Measurements from ENCODE around the gene XRCC5. TPM values are rescaled to one million over a fixed set of nuclear protein-coding genes. Genes with fewer than 3 reads are reported as not detected.

The XRCC5 gene
- total RNA-seq, 1 experiment from 2014 or later = 618 TPM

GRCh38 chr2:216181351-216181750, 72.2 kb downstream of the XRCC5 start:
- Histone ChIP-seq H3K27me3 (ENCODE audit: insufficient read depth, low read length) (no peaks in the 10 kb centered on the region), H3K4me2 (ENCODE audit: insufficient read depth, insufficient read length, low read length) (no peak overlapping the region), H3K79me1 (ENCODE audit: insufficient read depth, low read depth, low read length, poor library complexity, severe bottlenecking) (no peaks in the 10 kb centered on the region), H4K5ac (ENCODE audit: insufficient read length, low read depth, low read length) (no peak overlapping the region), H2BK12ac (ENCODE audit: insufficient read length, low read depth, low read length) (no peak overlapping the region), H4K20me1 (ENCODE audit: control insufficient read depth, insufficient read depth, insufficient read length) (no peaks in the 10 kb centered on the region), H3K27ac (ENCODE audit: insufficient read length, low read depth, low read length) (no peak overlapping the region), H3K56ac (ENCODE audit: insufficient read length, low read depth, low read length) (no peak overlapping the region), H3K4ac (ENCODE audit: low read depth, low read length) (no peak overlapping the region), H4K8ac (replicated peaks; ENCODE audit: insufficient read length, low read depth, low read length) (no peak overlapping the region), H3K14ac (ENCODE audit: insufficient read depth, low read length) (no peak overlapping the region), H3K79me2 (ENCODE audit: insufficient read depth, low read length) (peaks cover 1% of the 10 kb centered on the region; the same call in 1 of the 2 replicates), H2AFZ (ENCODE audit: low read length) (no peak overlapping the region), H2AK5ac (ENCODE audit: insufficient read length, low read length) (no peak overlapping the region), H2BK5ac (ENCODE audit: insufficient read length, low read length) (no peak overlapping the region), H3K18ac (ENCODE audit: insufficient read length, low read depth, low read length) (no peak overlapping the region), H3K23ac (ENCODE audit: insufficient read length, low read depth, low read length) (no peak overlapping the region), H2BK120ac (ENCODE audit: low read depth, low read length, poor library complexity, severe bottlenecking) (no peak overlapping the region), H4K91ac (ENCODE audit: insufficient read length, low read depth, low read length) (no peak overlapping the region), H3K23me2 (ENCODE audit: insufficient read length, low read depth, low read length, poor library complexity, severe bottlenecking) (no peaks in the 10 kb centered on the region), H3K4me1 (ENCODE audit: insufficient read depth, low read length) (no peaks in the 10 kb centered on the region), H3K9me3 (ENCODE audit: control insufficient read depth, low read depth, low read length) (no peaks in the 10 kb centered on the region), H2BK20ac (ENCODE audit: low read depth, low read length, poor library complexity, severe bottlenecking) (no peak overlapping the region), H3K9ac (ENCODE audit: extremely low read depth, insufficient read length, low read length) (no peak overlapping the region), H2BK15ac (ENCODE audit: low read depth, low read length) (no peak overlapping the region), H3T11ph (ENCODE audit: low read length) (no peak overlapping the region)
- peaks cover 15 to 74% (median 48%) of the 10 kb centered on the region in 3 experiments for H3K36me3 Mint-ChIP-seq (ENCODE audit: insufficient read depth in 1 of 3, low read depth in 3 of 3)
- no CpG with 5 or more reads among the region's 6 CpGs for WGBS (ENCODE audit: extremely low coverage, insufficient read length, low lambda C conversion rate)
- H3K4me1 Mint-ChIP-seq = peaks cover 51 to 74% of the 10 kb centered on the region in 2 experiments
- peak overlapping the region in 1 of 3 experiments; percentile 72; a peak in 2 of 7 replicates for H3K27ac Mint-ChIP-seq
- no peaks in the 10 kb centered on the region for H3K9me3 Mint-ChIP-seq
- TF ChIP-seq CTCF (conservative IDR thresholded peaks at IDR 0.05) = no peak
- no peak overlapping the region for H3K4me3 Mint-ChIP-seq
- no peaks in the 10 kb centered on the region for H3K27me3 Mint-ChIP-seq (ENCODE audit: low read depth)
- no peak for DNase-seq
